Measurements from ENCODE around the gene SESN1.

The SESN1 gene

GRCh38 chr6:109021870-109022269 lies 72.8 kb downstream of the SESN1 start:
- TF ChIP-seq, protein P1, sequence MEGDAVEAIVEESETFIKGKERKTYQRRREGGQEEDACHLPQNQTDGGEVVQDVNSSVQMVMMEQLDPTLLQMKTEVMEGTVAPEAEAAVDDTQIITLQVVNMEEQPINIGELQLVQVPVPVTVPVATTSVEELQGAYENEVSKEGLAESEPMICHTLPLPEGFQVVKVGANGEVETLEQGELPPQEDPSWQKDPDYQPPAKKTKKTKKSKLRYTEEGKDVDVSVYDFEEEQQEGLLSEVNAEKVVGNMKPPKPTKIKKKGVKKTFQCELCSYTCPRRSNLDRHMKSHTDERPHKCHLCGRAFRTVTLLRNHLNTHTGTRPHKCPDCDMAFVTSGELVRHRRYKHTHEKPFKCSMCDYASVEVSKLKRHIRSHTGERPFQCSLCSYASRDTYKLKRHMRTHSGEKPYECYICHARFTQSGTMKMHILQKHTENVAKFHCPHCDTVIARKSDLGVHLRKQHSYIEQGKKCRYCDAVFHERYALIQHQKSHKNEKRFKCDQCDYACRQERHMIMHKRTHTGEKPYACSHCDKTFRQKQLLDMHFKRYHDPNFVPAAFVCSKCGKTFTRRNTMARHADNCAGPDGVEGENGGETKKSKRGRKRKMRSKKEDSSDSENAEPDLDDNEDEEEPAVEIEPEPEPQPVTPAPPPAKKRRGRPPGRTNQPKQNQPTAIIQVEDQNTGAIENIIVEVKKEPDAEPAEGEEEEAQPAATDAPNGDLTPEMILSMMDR (conservative IDR thresholded peaks at IDR 0.05; ENCODE audit: low read depth, low read length) = no peak
- no peak overlapping the region for H3K4me3 ChIP-seq (ENCODE audit: low read length)

GRCh38 chr6:109019911-109020310 lies 74.7 kb downstream of the SESN1 start:
- DNase-seq (ENCODE audit: low read depth) = no peak
- TF ChIP-seq, protein P1 (conservative IDR thresholded peaks at IDR 0.05; ENCODE audit: low read depth, low read length) = no peak
- H3K4me3 ChIP-seq (ENCODE audit: low read length) = no peak overlapping the region

More at GRCh38 chr6:109021870-109022269, 72.8 kb downstream of the SESN1 start:
- DNase-seq (ENCODE audit: low read depth) = no peak

DNA sequence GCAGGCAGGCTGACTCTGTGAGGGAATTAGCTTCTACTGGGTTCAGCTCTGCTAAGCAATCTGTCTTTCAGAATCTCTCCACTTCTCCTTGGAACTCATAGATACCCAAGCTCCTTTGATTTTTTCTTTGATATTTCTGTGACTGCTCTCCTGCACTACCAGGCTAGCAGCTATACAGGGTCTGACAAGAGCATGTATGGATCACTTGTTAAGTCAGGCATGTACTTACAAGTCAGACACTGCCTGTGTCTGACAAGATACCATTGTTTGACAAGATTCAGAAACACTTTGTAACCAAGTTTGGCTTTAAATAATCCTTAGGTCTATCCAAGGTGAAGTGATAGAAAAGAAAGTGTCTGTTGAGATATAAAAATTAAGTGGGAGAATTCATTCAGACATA lies 79.5 kb downstream of the SESN1 start:
- TF ChIP-seq, protein P1 (conservative IDR thresholded peaks at IDR 0.05; ENCODE audit: low read depth, low read length) = no peak
- DNase-seq (ENCODE audit: low read depth) = no peak

GRCh38 chr6:109014606-109015005 lies 80.0 kb downstream of the SESN1 start:
- DNase-seq (ENCODE audit: low read depth) = no peak
- TF ChIP-seq, protein P1 (conservative IDR thresholded peaks at IDR 0.05; ENCODE audit: low read depth, low read length) = no peak
- H3K4me3 ChIP-seq (ENCODE audit: low read length) = no peak overlapping the region

More for the DNA sequence above, 79.5 kb downstream of the SESN1 start:
- H3K4me3 ChIP-seq (ENCODE audit: low read length) = no peak overlapping the region

DNA sequence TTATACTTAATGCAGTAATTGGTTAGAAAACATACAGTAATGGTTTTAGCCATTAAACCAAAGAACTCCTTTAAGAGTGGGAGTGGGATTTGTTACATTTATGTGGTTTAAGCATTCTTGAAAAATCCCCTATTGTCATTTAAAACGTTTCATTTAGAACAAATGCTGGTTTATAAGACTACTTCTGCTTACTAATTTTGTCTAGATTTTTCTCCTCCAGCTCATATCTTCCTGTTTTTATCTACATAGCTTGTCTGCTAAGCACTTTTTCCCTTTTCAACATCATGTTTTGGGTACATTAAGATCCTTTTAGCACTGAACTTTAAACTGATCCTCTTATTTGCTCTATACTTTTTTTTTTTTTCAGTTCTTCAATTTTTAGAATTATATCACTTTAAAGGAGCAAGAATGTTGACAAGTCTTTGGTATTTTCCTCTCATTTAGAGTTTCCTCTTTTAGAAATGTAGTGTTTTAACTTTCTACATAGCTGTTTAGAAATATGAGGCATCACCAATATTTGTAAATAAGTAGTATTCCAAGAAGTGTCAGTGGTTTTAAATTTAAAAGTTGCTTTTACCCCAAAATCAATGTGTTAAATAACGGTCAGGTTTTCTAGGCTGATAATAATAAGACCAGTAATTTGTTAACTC lies 80.9 kb downstream of the SESN1 start:
- TF ChIP-seq, protein P1 (conservative IDR thresholded peaks at IDR 0.05; ENCODE audit: low read depth, low read length) = no peak
- no peak for DNase-seq (ENCODE audit: low read depth)
- H3K4me3 ChIP-seq (ENCODE audit: low read length) = no peak overlapping the region

DNA sequence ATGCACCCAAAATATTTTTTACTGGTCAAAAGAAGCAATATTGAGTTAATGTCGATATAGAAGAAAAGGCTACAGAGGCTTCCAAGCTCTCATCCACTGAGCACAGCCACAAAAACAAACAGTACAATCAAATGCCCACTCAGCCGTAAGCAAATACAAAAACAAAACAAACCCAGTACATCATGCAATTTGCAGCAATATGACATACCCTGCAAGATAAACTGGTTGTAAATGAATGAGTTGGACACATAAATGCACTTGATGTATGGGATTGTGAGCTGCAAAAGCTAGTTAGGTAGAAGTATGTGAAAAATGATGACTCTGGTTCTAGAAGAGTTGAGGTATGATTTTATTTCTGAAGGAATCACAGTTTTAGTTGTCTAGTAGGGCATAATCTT lies 83.9 kb downstream of the SESN1 start:
- no peak for DNase-seq (ENCODE audit: low read depth)
- no peak overlapping the region for H3K4me3 ChIP-seq (ENCODE audit: low read length)
- TF ChIP-seq, protein P1 (conservative IDR thresholded peaks at IDR 0.05; ENCODE audit: low read depth, low read length) = no peak

GRCh38 chr6:109009962-109010704 lies 84.5 kb downstream of the SESN1 start:
- DNase-seq (ENCODE audit: low read depth) = no peak
- TF ChIP-seq, protein P1 (conservative IDR thresholded peaks at IDR 0.05; ENCODE audit: low read depth, low read length) = no peak

More at GRCh38 chr6:109009962-109010704, 84.5 kb downstream of the SESN1 start:
- peak overlapping the region; percentile 92 for H3K4me3 ChIP-seq (ENCODE audit: low read length)
